HepG2 (cell line): ENCODE results near the gene VPS52. TPM values are rescaled to one million over a fixed set of nuclear protein-coding genes. Genes with fewer than 3 reads are reported as not detected.
A peak's percentile ranks its signal among the peaks of the same experiment; 100 is the strongest.

Experiments used
- AHR ChIP-seq: IDR thresholded peaks from 2 replicates; pipeline ENCODE4 v1.6.1; 2018; ENCODE audit warnings: missing genetic modification reagents, missing compliant biosample characterization
- ARNT ChIP-seq: fragments of 450-650 bp; IDR thresholded peaks from 2 replicates; pipeline ENCODE4 v1.6.1; 2017
- BCL3 ChIP-seq: sonication (generic); formaldehyde crosslinking; IDR thresholded peaks from 2 replicates; pipeline ENCODE4 v1.5.1; 2020; ENCODE audit warnings: mild to moderate bottlenecking, missing genetic modification reagents, moderate library complexity
- BRCA1 ChIP-seq: sonication (generic); formaldehyde crosslinking; IDR thresholded peaks from 2 replicates; pipeline ENCODE4 v1.4.0; 2020; ENCODE audit warnings: missing genetic modification reagents
- CREB1 ChIP-seq, 2 experiments: fragments of 450-650 bp in 1 of 2; IDR thresholded peaks; 2 replicates each; pipeline ENCODE4 v1.6.1; 2016 to 2017; ENCODE audit warnings: control low read depth in 1 of 2, mild to moderate bottlenecking in 1 of 2, missing compliant biosample characterization in 1 of 2, missing genetic modification characterization in 1 of 2
- DMAP1 ChIP-seq: IDR thresholded peaks from 2 replicates; pipeline ENCODE4 v1.6.1; 2016
- ISX ChIP-seq: sonication (generic); formaldehyde crosslinking; conservative IDR thresholded peaks from 2 replicates; pipeline ENCODE4 v1.5.0; 2020; ENCODE audit warnings: missing genetic modification reagents
- JUND ChIP-seq: sonication (generic); formaldehyde crosslinking; IDR thresholded peaks from 2 replicates; pipeline ENCODE4 v1.8.0; 2022; ENCODE audit warnings: mild to moderate bottlenecking, missing genetic modification reagents
- MAZ ChIP-seq, 2 experiments: sonication (generic) in 1 of 2; formaldehyde crosslinking in 1 of 2; IDR thresholded peaks; 2 replicates each; pipeline versions ENCODE4 v1.5.0 to v1.6.1; 2012 to 2020; ENCODE audit warnings: low read depth in 2 of 2, mild to moderate bottlenecking in 2 of 2, borderline replicate concordance in 1 of 2, improper control_type of control experiment in 1 of 2, low read length in 1 of 2, missing genetic modification reagents in 1 of 2, moderate library complexity in 1 of 2
- NCOR1 ChIP-seq: fragments of 200-600 bp; sonication (generic); IDR thresholded peaks from 2 replicates; pipeline ENCODE4 v1.7.0; 2017; ENCODE audit warnings: antibody characterized with exemption, low read length, borderline replicate concordance
- NFKBIZ ChIP-seq: IDR thresholded peaks from 2 replicates; pipeline ENCODE4 v1.6.1; 2018; ENCODE audit warnings: missing genetic modification reagents, missing compliant biosample characterization
- PITX1 ChIP-seq: sonication (generic); formaldehyde crosslinking; IDR thresholded peaks from 2 replicates; pipeline ENCODE4 v1.5.1; 2020; ENCODE audit warnings: mild to moderate bottlenecking, missing genetic modification reagents
- POLR2A ChIP-seq, 2 experiments: IDR thresholded peaks; 2 replicates each; pipeline ENCODE4 v1.6.1; 2011; ENCODE audit warnings: low read depth in 2 of 2, low read length in 2 of 2, mild to moderate bottlenecking in 1 of 2, moderate library complexity in 1 of 2; ENCODE audit not compliant: insufficient read depth in 1 of 2
- POLR2AphosphoS5 ChIP-seq: IDR thresholded peaks from 2 replicates; pipeline ENCODE4 v1.6.1; 2012; ENCODE audit warnings: low read depth, low read length
- RFX1 ChIP-seq: fragments of 450-650 bp; IDR thresholded peaks from 2 replicates; pipeline ENCODE4 v1.6.1; 2017
- SNAPC2 ChIP-seq: sonication (generic); formaldehyde crosslinking; IDR thresholded peaks from 2 replicates; pipeline ENCODE4 v1.8.1; 2022; ENCODE audit warnings: mild to moderate bottlenecking, missing genetic modification reagents
- TFAP4 ChIP-seq: sonication (generic); IDR thresholded peaks from 2 replicates; pipeline ENCODE4 v1.6.1; 2016; ENCODE audit warnings: low read depth, borderline replicate concordance
- THAP8 ChIP-seq: sonication (generic); formaldehyde crosslinking; IDR thresholded peaks from 2 replicates; pipeline ENCODE4 v1.5.1; 2020; ENCODE audit warnings: missing genetic modification reagents, mild to moderate bottlenecking, borderline replicate concordance
- TSC22D2 ChIP-seq: sonication (generic); formaldehyde crosslinking; IDR thresholded peaks from 2 replicates; pipeline ENCODE4 v1.5.1; 2020; ENCODE audit warnings: missing genetic modification reagents, mild to moderate bottlenecking, borderline replicate concordance
- ZBTB20 ChIP-seq: sonication (generic); formaldehyde crosslinking; IDR thresholded peaks from 2 replicates; pipeline ENCODE4 v1.8.1; 2023; ENCODE audit warnings: missing genetic modification reagents, low read depth, mild to moderate bottlenecking, borderline replicate concordance
- ZC3H4 ChIP-seq: sonication (generic); formaldehyde crosslinking; IDR thresholded peaks from 2 replicates; pipeline ENCODE4 v1.4.0; 2020; ENCODE audit warnings: missing genetic modification reagents, borderline replicate concordance
- ZFP90 ChIP-seq: sonication (generic); formaldehyde crosslinking; IDR thresholded peaks from 2 replicates; pipeline ENCODE4 v1.8.0; 2022; ENCODE audit warnings: missing genetic modification reagents, mild to moderate bottlenecking, inconsistent platforms, borderline replicate concordance
- ZNF652 ChIP-seq: IDR thresholded peaks from 2 replicates; pipeline ENCODE4 v1.6.1; 2016; ENCODE audit warnings: low read depth, borderline replicate concordance
- polyA plus RNA-seq, 8 experiments: library from polyadenylated mRNA; depleted of rRNA in 3 of 8; stranded (reverse) in 7 of 8; unstranded in 1 of 8; fragments of >200 nt; fragmentation: Illumina TruSeq in 4 of 8; extraction: Trizol in 4 of 8; gene quantifications; 2 replicates each; pipeline versions ENCODE4 v1.2.1 to v1.2.3, GENCODE V29; 2011 to 2016; ENCODE audit warnings: low read depth in 4 of 8, missing spikeins in 1 of 8, mixed read lengths in 1 of 8; ENCODE audit not compliant: insufficient read depth in 1 of 8
- total RNA-seq, 5 experiments: library from RNA; depleted of rRNA; stranded (reverse); fragments of >200 nt; fragmentation: Illumina TruSeq; extraction: Trizol; gene quantifications; 2 replicates each; pipeline ENCODE4 v1.2.3, GENCODE V29; 2016; ENCODE audit warnings: low read depth in 1 of 5
- TF ChIP-seq, protein P1 (sequence below): IDR thresholded peaks from 2 replicates; pipeline ENCODE4 v1.6.1; 2016; ENCODE audit warnings: missing genetic modification reagents, missing compliant biosample characterization
- TF ChIP-seq, protein P2 (sequence below): sonication (generic); formaldehyde crosslinking; IDR thresholded peaks from 2 replicates; pipeline ENCODE4 v1.4.0; 2020; ENCODE audit warnings: mild to moderate bottlenecking, missing genetic modification reagents
- TF ChIP-seq, protein P3 (sequence below): sonication (generic); formaldehyde crosslinking; IDR thresholded peaks from 2 replicates; pipeline ENCODE4 v1.4.0; 2020; ENCODE audit warnings: missing genetic modification reagents, mild to moderate bottlenecking, borderline replicate concordance

VPS52 gene
- total and polyA plus RNA-seq, 2 of the 13 experiments (the other 11 are each of a cell fraction or from before 2014, with no cell fraction given), result 48.9 to 85.5 TPM

- TF ChIP-seq NCOR1, result 0 out of 2 replicates have a peak, but pooled peaks have one; percentile 21
- no peak for TF ChIP-seq ARNT
- TF ChIP-seq ZFP90 (CRISPR knock-in tag), result 0 out of 2 replicates have a peak, but pooled peaks have one; percentile 9
- TF ChIP-seq THAP8 (CRISPR knock-in tag), result no peak
- TF ChIP-seq AHR, result no peak
- TF ChIP-seq, protein P1, sequence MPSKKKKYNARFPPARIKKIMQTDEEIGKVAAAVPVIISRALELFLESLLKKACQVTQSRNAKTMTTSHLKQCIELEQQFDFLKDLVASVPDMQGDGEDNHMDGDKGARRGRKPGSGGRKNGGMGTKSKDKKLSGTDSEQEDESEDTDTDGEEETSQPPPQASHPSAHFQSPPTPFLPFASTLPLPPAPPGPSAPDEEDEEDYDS (CRISPR knock-in tag), result no peak
- peak; percentile 52; the same call in 1 of the 2 replicates for TF ChIP-seq TFAP4
- no peak for TF ChIP-seq NFKBIZ (CRISPR knock-in tag)
- no peak for TF ChIP-seq ZNF652 (CRISPR knock-in tag)
- no peak for TF ChIP-seq ISX (CRISPR knock-in tag)
- TF ChIP-seq TSC22D2, result no peak
- TF ChIP-seq JUND (CRISPR knock-in tag), result no peak
- TF ChIP-seq BCL3 (CRISPR knock-in tag), result no peak
- no peak for TF ChIP-seq CREB1 (IDR thresholded peaks at IDR 0.05)
- TF ChIP-seq CREB1 (CRISPR knock-in tag; IDR thresholded peaks at IDR 0.05), result 0 out of 2 replicates have a peak, but pooled peaks have one; percentile 26
- TF ChIP-seq RFX1, result peak; percentile 74
- TF ChIP-seq ZC3H4 (CRISPR knock-in tag), result no peak
- peak; percentile 29; the same call in 1 of the 2 replicates for TF ChIP-seq POLR2AphosphoS5
- TF ChIP-seq, protein P2, sequence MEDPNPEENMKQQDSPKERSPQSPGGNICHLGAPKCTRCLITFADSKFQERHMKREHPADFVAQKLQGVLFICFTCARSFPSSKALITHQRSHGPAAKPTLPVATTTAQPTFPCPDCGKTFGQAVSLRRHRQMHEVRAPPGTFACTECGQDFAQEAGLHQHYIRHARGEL, result no peak
- 0 out of 2 replicates have a peak, but pooled peaks have one; percentile 28 for TF ChIP-seq MAZ (IDR thresholded peaks at IDR 0.05; ENCODE audit: borderline replicate concordance, low read depth, low read length)
- TF ChIP-seq MAZ (CRISPR knock-in tag; IDR thresholded peaks at IDR 0.05; ENCODE audit: low read depth), result 0 out of 2 replicates have a peak, but pooled peaks have one; percentile 9
- 0 out of 2 replicates have a peak, but pooled peaks have one; percentile 40 for TF ChIP-seq PITX1 (CRISPR knock-in tag)
- TF ChIP-seq POLR2A (IDR thresholded peaks at IDR 0.05; ENCODE audit: insufficient read depth in 1 of 2, low read depth in 2 of 2, low read length in 2 of 2), result no peak
- TF ChIP-seq ZBTB20 (CRISPR knock-in tag), result no peak
- no peak for TF ChIP-seq SNAPC2 (CRISPR knock-in tag)
- no peak for TF ChIP-seq BRCA1 (CRISPR knock-in tag)
- no peak for TF ChIP-seq DMAP1
- TF ChIP-seq, protein P3, sequence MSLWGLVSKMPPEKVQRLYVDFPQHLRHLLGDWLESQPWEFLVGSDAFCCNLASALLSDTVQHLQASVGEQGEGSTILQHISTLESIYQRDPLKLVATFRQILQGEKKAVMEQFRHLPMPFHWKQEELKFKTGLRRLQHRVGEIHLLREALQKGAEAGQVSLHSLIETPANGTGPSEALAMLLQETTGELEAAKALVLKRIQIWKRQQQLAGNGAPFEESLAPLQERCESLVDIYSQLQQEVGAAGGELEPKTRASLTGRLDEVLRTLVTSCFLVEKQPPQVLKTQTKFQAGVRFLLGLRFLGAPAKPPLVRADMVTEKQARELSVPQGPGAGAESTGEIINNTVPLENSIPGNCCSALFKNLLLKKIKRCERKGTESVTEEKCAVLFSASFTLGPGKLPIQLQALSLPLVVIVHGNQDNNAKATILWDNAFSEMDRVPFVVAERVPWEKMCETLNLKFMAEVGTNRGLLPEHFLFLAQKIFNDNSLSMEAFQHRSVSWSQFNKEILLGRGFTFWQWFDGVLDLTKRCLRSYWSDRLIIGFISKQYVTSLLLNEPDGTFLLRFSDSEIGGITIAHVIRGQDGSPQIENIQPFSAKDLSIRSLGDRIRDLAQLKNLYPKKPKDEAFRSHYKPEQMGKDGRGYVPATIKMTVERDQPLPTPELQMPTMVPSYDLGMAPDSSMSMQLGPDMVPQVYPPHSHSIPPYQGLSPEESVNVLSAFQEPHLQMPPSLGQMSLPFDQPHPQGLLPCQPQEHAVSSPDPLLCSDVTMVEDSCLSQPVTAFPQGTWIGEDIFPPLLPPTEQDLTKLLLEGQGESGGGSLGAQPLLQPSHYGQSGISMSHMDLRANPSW, result no peak
Measured at GRCh38 chr6:33314515-33314942, 42.9 kb upstream of the VPS52 start (continued).
